Measurements from ENCODE around the gene CEP126.
"Not testable (repeated sequence)": the region's sequence is repeated elsewhere in the genome, so short reads cannot be mapped to it uniquely, and the experiment has no call there.

DNA sequence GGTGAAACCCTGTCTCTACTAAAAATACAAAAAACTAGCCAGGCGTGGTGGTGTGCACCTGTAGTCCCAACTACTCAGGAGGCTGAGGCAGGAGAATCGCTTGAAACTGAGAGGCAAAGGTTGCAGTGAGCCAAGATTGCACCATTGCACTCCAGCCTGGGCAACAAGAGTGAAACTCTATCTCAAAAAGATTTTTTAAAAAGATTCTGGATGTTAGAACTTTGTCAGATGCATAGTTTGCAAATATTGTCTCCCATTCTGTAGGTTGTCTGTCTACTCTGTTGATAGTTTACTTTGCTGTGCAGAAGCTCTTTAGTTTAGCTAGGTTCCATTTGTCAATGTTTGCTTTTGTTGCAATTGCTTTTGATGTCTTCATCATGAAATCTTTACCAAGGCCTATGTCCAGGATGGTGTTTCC lies 79.3 kb downstream of the CEP126 start:
- TF ChIP-seq, protein P1, sequence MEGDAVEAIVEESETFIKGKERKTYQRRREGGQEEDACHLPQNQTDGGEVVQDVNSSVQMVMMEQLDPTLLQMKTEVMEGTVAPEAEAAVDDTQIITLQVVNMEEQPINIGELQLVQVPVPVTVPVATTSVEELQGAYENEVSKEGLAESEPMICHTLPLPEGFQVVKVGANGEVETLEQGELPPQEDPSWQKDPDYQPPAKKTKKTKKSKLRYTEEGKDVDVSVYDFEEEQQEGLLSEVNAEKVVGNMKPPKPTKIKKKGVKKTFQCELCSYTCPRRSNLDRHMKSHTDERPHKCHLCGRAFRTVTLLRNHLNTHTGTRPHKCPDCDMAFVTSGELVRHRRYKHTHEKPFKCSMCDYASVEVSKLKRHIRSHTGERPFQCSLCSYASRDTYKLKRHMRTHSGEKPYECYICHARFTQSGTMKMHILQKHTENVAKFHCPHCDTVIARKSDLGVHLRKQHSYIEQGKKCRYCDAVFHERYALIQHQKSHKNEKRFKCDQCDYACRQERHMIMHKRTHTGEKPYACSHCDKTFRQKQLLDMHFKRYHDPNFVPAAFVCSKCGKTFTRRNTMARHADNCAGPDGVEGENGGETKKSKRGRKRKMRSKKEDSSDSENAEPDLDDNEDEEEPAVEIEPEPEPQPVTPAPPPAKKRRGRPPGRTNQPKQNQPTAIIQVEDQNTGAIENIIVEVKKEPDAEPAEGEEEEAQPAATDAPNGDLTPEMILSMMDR (IDR thresholded peaks at IDR 0.05) = not testable (repeated sequence)
- not testable (repeated sequence) for TF ChIP-seq EP300 (IDR thresholded peaks at IDR 0.05); POLR2A (IDR thresholded peaks at IDR 0.05; ENCODE audit: low read depth)

Data from esophagus muscularis mucosa (tissue), 4 donors.